ENCODE data around the gene HBD. TPM values are rescaled to one million over a fixed set of nuclear protein-coding genes. Genes with fewer than 3 reads are reported as not detected.

Gene HBD
- total RNA-seq, 1 donor from 2014 or later = not detected

DNA sequence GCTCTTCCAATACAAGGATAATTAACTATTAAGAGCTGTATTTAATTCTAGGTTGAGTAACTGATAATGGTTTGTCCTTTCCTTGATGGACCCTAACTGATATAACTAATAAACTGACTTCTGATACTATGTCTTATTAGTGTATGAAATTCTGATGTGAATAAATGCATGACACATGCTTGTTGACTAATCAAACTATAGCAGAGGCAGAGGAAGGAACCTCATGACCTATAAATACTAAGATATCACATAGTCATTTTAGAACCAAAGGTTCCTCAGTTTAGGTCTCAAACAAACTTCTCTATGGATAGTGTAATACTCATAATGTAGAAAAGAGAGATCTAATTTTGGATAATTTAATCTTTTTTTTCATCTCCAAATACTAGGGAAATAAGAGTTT lies 4.8 kb upstream of the HBD start:
- intact Hi-C loops (cut with DNase I) = no loop called here
- Histone ChIP-seq H3K27me3 (no peaks in the 10 kb centered on the region), H3K4me3 (no peak overlapping the region), H3K36me3 (no peaks in the 10 kb centered on the region), H3K4me1 (no peaks in the 10 kb centered on the region), H3K27ac (no peak overlapping the region), H3K9me3 (no peaks in the 10 kb centered on the region)
- TF ChIP-seq POLR2AphosphoS5 (IDR thresholded peaks at IDR 0.05; ENCODE audit: insufficient read depth in 1 of 2, low read depth in 1 of 2) (no peak), POLR2A (IDR thresholded peaks at IDR 0.05) (no peak)
- TF ChIP-seq, protein P1, sequence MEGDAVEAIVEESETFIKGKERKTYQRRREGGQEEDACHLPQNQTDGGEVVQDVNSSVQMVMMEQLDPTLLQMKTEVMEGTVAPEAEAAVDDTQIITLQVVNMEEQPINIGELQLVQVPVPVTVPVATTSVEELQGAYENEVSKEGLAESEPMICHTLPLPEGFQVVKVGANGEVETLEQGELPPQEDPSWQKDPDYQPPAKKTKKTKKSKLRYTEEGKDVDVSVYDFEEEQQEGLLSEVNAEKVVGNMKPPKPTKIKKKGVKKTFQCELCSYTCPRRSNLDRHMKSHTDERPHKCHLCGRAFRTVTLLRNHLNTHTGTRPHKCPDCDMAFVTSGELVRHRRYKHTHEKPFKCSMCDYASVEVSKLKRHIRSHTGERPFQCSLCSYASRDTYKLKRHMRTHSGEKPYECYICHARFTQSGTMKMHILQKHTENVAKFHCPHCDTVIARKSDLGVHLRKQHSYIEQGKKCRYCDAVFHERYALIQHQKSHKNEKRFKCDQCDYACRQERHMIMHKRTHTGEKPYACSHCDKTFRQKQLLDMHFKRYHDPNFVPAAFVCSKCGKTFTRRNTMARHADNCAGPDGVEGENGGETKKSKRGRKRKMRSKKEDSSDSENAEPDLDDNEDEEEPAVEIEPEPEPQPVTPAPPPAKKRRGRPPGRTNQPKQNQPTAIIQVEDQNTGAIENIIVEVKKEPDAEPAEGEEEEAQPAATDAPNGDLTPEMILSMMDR (IDR thresholded peaks at IDR 0.05) = no peak
- DNase-seq (ENCODE audit: extremely low spot score in 2 of 2) = no peak

DNA sequence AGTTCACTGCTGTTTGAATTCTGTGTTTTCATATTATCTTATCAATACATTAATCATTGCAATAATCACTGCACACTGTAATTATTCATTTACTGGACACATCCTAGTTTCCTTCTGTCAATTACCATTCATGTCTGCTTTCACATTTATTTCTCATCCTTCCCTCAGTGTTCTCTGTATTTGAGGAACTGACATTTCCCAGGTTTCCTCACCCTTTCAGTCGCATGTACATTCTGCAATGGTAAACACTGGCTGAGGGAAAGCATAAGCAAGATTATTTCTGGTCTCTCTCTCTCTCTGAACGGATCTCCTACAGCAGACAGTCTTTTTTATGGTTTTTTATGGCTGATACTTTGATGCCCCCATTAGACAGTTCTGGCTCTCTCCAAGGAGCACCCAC lies 4.2 kb upstream of the HBD start:
- no peaks in the 10 kb centered on the region for H3K36me3 ChIP-seq
- TF ChIP-seq POLR2A (IDR thresholded peaks at IDR 0.05) (no peak), POLR2AphosphoS5 (IDR thresholded peaks at IDR 0.05; ENCODE audit: insufficient read depth in 1 of 2, low read depth in 1 of 2) (no peak)
- TF ChIP-seq, protein P1 (IDR thresholded peaks at IDR 0.05) = no peak
- H3K4me3 ChIP-seq = no peak overlapping the region
- H3K4me1 ChIP-seq = no peaks in the 10 kb centered on the region
- H3K9me3 ChIP-seq = no peaks in the 10 kb centered on the region
- no peaks in the 10 kb centered on the region for H3K27me3 ChIP-seq
- DNase-seq (ENCODE audit: extremely low spot score in 2 of 2) = no peak
- intact Hi-C loops (cut with DNase I) = no loop called here
- no peak overlapping the region for H3K27ac ChIP-seq

DNA sequence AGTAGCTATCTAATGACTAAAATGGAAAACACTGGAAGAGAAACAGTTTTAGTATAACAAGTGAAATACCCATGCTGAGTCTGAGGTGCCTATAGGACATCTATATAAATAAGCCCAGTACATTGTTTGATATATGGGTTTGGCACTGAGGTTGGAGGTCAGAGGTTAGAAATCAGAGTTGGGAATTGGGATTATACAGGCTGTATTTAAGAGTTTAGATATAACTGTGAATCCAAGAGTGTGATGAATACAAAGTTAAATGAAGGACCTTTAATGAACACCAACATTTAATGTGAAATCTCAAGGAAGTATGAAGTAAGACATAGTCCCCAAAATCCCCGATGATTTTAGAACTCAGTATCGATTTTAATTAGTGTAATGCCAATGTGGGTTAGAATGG lies 3.1 kb upstream of the HBD start:
- Histone ChIP-seq H3K4me3 (no peak overlapping the region), H3K27me3 (no peaks in the 10 kb centered on the region), H3K4me1 (no peaks in the 10 kb centered on the region), H3K36me3 (no peaks in the 10 kb centered on the region), H3K27ac (no peak overlapping the region), H3K9me3 (no peaks in the 10 kb centered on the region)
- intact Hi-C loops (cut with DNase I) = no loop called here
- no peak for DNase-seq (ENCODE audit: extremely low spot score in 2 of 2)
- TF ChIP-seq POLR2A (IDR thresholded peaks at IDR 0.05) = no peak
- TF ChIP-seq POLR2AphosphoS5 (IDR thresholded peaks at IDR 0.05; ENCODE audit: insufficient read depth in 1 of 2, low read depth in 1 of 2) = no peak
- TF ChIP-seq, protein P1 (IDR thresholded peaks at IDR 0.05) = no peak

DNA sequence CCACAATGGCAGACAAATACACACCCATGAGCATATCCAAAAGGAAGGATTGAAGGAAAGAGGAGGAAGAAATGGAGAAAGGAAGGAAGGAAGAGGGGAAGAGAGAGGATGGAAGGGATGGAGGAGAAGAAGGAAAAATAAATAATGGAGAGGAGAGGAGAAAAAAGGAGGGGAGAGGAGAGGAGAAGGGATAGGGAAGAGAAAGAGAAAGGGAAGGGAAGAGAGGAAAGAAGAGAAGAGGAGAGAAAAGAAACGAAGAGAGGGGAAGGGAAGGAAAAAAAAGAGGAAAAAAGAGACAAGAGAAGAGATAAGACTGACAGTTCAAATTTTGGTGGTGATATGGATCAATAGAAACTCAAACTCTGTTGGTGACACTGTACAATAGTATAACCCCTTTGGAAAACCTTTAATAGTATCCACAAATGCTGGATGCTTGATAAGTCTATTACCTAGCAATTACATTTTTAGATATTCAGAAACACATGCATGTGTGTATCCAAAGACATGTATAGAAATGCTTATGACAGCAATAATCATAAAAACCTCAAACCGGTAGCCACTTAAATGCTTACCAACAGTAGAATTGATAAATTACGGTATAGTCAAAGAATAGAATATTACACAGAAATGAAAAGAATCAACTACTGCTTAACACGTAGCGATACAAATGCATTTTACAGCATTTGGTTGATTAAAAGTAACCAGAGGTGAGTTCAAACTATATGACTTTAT lies 1.2 kb upstream of the HBD start:
- intact Hi-C loops (cut with DNase I) = no loop called here
- H3K36me3 ChIP-seq = no peaks in the 10 kb centered on the region
- no peak for DNase-seq (ENCODE audit: extremely low spot score in 2 of 2)
- H3K9me3 ChIP-seq = no peaks in the 10 kb centered on the region
- TF ChIP-seq POLR2AphosphoS5 (IDR thresholded peaks at IDR 0.05; ENCODE audit: insufficient read depth in 1 of 2, low read depth in 1 of 2) (no peak), POLR2A (IDR thresholded peaks at IDR 0.05) (no peak)
- TF ChIP-seq, protein P1 (IDR thresholded peaks at IDR 0.05) = no peak
- no peak overlapping the region for H3K27ac ChIP-seq
- no peak overlapping the region for H3K4me3 ChIP-seq
- no peaks in the 10 kb centered on the region for H3K27me3 ChIP-seq
- no peaks in the 10 kb centered on the region for H3K4me1 ChIP-seq

DNA sequence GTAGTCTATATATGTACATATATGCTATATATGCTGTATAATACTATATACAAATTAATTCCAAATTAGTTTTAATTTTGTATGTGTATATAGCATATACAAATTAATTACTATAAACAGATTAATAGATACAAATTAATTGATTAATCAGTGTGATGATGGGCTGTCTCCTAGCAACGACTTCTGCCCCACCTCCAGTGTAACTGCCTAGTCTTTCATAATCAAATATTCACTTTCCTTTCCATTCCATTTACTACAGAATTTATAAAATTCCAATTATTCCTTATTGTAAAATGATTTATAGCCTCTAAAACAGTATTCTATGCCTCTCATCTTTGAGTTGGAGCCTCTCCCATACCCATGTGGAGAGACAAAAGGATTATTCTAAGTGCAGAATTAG lies 976 bp downstream of the HBD start:
- H3K4me1 ChIP-seq = no peaks in the 10 kb centered on the region
- no peak overlapping the region for H3K4me3 ChIP-seq
- intact Hi-C loops (cut with DNase I) = no loop called here
- no peaks in the 10 kb centered on the region for H3K27me3 ChIP-seq
- no peaks in the 10 kb centered on the region for H3K36me3 ChIP-seq
- no peak for TF ChIP-seq POLR2A (IDR thresholded peaks at IDR 0.05)
- TF ChIP-seq, protein P1 (IDR thresholded peaks at IDR 0.05) = no peak
- TF ChIP-seq POLR2AphosphoS5 (IDR thresholded peaks at IDR 0.05; ENCODE audit: insufficient read depth in 1 of 2, low read depth in 1 of 2) = no peak
- H3K9me3 ChIP-seq = no peaks in the 10 kb centered on the region
- no peak overlapping the region for H3K27ac ChIP-seq
- DNase-seq (ENCODE audit: extremely low spot score in 2 of 2) = no peak

Measured in vagina (tissue), 2 donors.